Loucy (cell line): ENCODE results near the gene SSX5.

Source experiments
- CTCF ChIP-seq: fragments of 200-600 bp; sonication (generic); conservative IDR thresholded peaks from 2 replicates; pipeline ENCODE4 v1.5.1; 2014; ENCODE audit warnings: mild to moderate bottlenecking, antibody characterized with exemption, low read length
- EZH2phosphoT487 ChIP-seq: fragments of 200-600 bp; IDR thresholded peaks from 2 replicates; pipeline ENCODE4 v1.6.1; 2018; ENCODE audit warnings: antibody characterized with exemption, mild to moderate bottlenecking, moderate library complexity, borderline replicate concordance

DNA sequence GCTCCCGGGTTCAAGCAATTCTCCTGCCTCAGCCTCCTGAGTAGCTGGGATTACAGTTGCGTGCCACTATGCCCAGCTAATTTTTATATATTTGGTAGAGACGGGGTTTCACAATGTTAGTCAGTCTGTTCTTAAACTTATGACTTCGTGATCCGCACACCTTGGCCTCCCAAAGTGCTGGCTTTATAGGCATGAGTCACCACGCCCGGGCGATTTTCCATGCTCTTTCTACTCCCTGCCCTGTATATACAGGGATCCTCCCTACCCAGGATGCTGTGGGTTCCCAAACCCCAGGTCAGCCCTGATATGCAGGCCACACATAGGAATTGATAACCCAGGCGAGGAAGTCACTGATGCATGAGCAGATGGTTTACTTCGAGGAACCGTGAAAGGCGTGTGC is 31.4 kb downstream of the SSX5 start:
- TF ChIP-seq CTCF (no peak), EZH2phosphoT487 (no peak)
